Inflammatory macrophage treated with lipopolysaccharide for 1 hour (primary cell): ENCODE data around the gene NEK6.

Experiments
- DNase-seq, 2 donors: peaks; one replicate each; pipeline ENCODE4 v3.0.0-alpha.2; 2020 to 2022

NEK6 gene

GRCh38 chr9:124357721-124358361 lies 100.1 kb downstream of the NEK6 start:
- DNase-seq = no peak

DNA sequence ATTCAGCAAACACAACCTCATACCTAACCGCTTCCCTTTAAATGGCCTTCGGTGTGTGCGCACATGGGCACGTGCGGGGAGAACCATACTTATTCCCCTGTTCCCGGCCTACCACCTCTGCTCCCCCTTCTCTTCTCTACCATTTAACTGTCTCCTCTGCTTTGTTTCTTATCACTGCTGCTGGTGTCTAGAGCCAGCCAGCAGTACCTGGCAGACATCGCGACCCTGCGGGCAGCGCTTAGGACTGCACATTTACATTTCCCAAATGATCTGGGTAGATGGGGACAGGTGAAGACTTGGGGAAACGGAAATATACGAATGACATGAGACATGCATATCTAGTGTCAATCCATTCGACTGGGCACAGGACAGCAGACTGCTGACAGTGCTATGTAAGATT lies 100.9 kb downstream of the NEK6 start:
- no peak for DNase-seq

DNA sequence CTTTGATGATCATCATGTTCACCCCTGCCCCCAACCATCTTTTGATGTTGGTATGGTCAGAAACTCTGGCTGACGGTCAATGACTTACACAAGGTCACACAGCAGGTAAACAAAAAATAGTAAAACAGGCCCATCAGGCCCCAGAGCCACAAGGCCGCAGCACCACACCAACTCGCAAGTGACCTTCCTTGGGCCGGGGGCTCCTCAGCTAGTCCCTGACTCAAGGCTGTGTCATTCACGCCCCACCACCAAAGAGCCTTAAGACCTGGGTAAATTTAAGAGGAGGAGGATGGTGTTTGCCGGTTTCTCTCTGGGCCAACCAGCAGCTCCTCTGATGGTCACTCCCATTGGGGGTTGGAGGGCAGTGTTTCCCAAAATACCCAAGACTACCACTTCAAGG lies 101.7 kb downstream of the NEK6 start:
- DNase-seq = no peak

GRCh38 chr9:124359855-124360678 lies 102.3 kb downstream of the NEK6 start:
- no peak for DNase-seq

- DNase-seq = no peak
Measured at GRCh38 chr9:124361128-124361527, 103.4 kb downstream of the NEK6 start.

DNA sequence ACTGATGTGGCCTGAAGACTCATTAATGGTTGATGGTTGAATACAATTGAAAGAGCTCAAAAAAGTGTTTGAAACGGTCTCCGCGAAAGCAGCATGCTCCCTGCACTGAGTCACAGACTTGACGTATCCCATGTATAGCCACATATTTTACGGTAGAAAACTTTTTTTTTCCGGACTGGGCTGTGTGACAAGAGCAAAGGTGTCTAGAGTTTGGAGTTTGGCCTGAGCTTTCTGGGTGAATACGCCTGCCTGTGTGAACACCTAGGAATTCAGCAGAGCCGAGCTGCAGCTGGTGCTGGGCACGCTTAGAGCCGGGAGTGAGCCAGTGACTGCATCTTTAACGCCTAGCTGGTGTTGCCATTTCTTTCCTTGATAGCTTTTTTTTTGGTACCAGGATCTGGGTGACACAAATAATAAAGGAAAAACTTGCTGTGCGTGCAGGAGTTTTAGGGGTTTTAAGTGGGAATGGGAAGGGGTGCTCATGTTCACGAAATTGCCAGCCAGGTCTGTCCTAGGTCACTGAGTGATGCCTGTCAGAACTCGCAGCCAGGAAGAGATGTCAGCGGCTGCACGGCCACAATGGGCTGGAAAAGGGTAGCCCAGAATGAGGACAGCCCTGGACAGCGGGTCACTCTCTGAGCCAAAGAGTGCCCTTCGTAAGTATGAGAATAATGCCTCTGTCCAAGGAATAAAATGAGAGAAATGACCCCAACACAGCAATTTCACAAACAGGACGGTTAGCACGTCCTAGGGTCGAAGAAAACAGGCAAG lies 105.8 kb downstream of the NEK6 start:
- DNase-seq = no peak

DNA sequence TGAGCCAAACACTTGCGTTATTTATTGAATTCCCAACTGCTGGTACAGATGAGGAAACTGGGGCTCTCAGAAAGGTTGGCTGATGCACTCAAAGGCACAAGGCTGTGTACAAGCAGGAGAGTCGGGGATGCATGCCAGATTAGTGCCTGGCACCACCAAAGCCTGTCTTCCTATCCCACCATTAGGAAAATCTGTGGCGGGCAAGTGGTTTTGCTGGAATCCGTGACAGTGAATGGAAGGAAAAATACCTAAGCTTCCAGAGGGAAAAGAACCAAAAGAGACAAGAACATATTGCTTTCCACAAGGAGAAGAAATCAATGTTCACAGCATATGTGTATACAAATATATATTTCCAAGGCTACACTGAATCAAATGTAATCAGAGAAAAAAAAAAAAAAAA lies 106.4 kb downstream of the NEK6 start:
- DNase-seq = no peak

- no peak for DNase-seq
Measured at GRCh38 chr9:124365036-124365435, 107.3 kb downstream of the NEK6 start.

GRCh38 chr9:124366476-124367220 lies 108.9 kb downstream of the NEK6 start:
- peak; percentile 47 to 52 for DNase-seq

GRCh38 chr9:124368692-124369091 lies 110.9 kb downstream of the NEK6 start:
- DNase-seq = no peak

- DNase-seq = no peak
Measured at GRCh38 chr9:124369231-124369797, 111.6 kb downstream of the NEK6 start.

DNA sequence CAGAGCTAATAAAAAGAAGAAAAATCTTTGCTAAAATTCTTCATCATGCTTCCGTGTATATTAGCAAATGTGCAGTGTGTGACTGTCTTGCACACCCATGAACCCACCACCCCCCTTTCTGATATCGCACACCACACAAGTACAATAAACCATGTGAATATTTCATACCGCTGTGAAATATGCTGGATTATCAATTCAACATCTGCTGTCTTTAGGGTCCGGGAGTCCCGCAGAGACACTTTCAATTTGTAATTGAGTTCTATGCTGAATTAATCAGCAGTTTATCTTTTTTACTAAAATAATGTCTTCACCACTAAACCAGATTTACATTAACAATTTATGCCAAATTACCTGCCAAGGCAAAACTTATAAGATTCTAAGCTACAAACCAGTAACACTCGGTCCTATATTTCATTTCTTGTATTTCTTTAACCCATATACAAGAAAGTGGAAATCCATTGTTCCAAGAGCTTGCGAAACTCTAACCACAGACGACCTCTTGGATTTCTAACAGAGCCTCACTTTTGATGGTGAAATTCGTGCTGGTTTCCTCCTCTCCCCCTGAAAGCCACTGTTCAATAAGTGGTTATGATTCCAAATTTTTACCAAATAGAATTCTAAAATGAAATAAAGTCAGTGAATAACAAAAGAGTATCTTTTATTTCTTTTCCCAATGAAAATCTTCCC lies 113.3 kb downstream of the NEK6 start:
- DNase-seq = peak in 1 of 2 donors; percentile 40

- no peak for DNase-seq
Measured at GRCh38 chr9:124372038-124372437, 114.3 kb downstream of the NEK6 start.

DNA sequence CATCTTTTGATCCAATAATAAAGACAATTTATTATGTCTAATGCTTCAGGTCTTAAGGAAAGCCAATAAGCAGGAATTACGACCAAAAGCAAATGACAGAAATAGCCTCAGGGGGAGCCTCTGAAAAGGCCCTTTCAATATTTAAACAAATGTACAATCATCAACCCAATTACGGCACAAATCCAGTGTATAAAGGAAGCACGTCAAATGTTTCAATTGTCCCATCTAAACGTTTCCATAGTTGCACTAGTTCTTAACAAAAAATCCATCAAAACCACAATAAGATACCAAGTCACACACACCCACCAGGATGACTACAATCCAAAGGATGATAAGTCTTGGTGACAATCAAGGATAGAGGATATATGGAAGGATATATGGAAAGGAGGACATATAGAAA lies 115.6 kb downstream of the NEK6 start:
- DNase-seq = no peak

DNA sequence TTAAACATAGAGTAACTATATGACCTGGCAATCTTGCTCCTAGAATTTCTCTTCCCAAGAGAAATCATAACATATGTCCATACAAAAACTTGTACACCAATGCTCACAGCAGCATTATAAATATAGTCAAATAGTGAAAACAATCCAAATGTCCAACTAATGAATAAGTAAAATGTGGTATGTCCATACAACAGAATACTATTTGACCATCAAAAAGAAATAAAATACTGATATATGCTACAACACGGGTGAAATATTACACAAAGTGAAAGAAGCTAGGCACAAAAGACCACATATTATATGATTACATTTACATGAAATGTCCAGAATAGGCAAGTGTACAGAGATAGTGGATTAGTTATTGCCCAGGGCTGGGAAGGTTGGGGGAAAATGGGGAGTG lies 116.1 kb downstream of the NEK6 start:
- DNase-seq = no peak

DNA sequence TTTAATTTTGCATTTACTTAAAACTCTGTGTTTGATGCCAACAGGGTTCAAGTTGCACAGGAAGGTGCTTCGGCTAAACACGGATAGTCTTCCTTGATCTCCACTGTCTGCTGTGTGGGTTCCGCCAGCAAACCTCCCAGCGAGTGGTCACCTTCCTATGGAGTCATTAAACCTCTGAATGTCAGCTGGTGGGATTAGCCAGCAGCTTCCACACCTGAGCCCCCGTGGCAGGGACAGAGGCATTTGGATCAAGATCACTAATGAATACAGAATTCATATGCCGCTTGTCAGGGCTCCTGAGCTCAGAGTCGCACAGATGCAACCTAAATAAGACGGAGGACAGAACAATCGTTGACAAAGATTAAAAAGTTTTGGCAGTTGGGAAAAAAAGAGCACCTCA lies 118.0 kb downstream of the NEK6 start:
- no peak for DNase-seq

DNA sequence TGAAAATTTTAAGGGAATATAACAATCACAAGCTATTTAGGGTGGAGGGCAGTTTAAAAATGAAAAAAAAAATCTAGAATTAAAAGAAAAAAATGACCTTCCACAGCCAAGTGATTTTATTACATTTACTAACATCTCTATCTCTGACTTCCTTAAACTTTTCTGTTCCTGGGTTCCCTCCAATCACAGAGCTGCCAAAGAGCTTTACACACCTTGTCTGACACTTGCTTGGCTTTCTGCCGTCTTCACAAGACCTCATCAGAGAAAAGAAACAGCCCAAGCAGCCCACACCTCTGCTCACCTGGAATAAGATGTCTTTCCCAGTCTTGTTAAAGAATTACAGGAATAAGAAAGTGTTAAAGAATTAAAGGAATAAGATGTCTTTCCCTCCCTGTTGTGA lies 118.6 kb downstream of the NEK6 start:
- no peak for DNase-seq

DNA sequence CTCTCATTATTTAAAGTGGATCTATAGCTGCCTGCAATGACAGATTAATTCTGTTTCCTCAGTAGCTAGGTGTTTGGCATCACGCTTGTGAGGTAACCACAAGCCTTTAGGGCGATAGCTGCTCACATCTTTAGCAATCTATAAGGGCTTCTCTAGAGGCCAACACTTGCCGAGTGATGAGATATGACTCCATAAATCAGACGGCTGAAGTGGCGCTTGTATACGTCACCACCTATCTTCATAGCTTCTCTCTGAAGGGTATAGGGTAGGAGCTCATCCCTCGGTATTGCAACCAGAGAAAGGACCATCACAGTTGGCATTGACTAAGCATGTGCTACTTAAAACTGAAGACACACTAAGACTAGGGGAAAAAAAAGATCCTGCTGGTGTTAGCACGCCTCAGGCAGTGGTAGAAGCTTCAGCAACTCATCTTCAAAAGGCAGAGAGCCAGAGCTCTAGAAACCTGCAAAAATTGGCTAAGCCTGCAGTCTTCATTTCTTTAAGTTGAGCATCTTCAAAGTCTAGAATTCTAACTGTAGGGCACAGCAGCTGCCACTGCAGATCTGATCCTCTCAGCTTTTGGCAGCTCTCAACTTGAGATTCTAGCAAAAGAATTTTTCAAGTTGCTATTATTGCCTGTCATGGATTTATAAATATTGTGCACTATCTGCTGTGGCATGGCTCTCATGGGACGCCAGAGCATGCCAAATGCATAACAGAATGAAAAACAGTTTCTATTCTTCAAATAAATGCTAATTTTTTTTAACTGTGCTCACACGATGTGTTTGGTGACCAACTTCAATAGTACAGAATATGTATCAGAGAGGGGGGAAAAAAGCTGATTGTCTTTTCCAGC lies 120.0 kb downstream of the NEK6 start:
- no peak for DNase-seq

DNA sequence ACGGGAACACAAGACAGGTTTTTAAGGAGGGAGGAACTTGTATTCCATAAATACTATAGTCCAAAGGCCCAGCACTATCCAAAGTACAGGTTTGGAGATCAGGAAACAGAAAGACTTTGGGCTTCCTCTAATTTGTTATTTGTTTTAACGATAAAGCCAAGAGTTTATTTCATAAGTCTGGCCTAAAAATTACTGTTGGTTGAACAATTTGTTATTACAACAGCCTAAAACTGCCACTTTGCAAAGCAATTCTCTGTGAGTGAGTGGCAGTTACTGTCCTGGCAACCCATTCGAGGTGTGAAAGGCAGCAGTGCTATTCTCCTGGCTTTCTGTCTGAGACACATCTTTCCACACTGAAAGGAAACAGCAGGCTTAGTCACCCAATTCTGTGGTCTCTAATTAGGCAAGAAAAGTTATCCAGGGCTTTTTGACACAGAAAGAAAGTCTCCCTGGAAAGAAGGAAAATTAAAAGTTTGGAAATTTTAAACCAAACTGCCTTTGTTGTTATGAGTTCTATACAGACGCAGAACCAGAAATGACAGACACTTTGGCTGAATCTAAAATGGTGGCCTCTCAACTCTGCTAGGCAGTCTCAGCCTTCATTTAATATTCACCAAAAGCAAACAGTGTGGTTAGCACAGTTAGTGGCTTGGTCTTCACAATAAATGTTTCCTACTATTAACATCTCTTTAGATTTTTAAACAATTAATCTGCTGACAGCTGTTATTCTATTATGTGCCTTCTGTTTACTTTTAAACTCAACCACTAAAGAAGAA lies 123.6 kb downstream of the NEK6 start:
- DNase-seq = peak; percentile 42 to 65

GRCh38 chr9:124384210-124384609 lies 126.5 kb downstream of the NEK6 start:
- no peak for DNase-seq
